NCI-H446 treated with DMSO at 0.1 percent for 48 hours (cell line): Measurements from ENCODE around the gene CFAP100.

Source experiments
- DNase-seq: peaks from one replicate; lab custom pipeline; 2025; lab: John Stamatoyannopoulos, UW

CFAP100 gene

DNA sequence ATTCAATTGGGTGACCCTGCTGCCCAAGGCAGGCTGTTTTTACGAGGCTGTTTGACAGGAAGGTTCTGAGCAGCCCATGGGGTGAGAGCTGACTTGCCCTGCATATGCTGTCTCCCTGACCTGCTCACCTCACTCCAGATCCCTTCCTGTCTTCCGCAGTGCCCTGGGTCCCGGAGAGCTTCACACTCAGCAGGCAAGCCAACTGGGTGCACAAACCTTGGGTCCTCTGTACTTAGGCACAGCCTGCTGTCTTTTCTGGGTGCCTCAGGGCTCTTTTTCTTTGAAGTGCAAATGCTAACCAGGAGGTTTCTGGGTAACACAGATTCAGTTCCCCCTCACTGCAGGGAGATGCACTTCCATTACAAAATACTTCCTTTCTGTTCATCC lies 48.1 kb downstream of the CFAP100 start:
- no peak for DNase-seq

DNA sequence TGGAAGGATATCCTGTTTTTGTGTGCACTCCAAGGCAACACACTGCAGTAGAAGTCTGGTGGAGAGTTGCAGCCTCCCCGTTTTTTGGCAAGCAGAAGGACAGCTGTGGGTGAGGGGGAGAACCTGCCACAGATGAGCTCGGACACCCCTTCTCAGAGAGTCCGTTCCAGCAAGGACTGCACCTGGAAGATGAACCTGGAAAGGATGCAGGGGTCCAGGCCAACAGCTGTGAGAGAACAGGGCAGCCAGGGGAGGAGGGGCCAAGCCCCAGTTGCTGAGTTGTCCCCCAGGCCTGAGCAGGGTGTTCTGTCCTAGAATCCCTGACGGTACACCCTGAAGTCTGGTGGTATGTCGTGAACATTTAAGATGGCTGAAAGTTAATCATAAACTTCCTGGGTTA lies 50.8 kb downstream of the CFAP100 start:
- no peak for DNase-seq

DNA sequence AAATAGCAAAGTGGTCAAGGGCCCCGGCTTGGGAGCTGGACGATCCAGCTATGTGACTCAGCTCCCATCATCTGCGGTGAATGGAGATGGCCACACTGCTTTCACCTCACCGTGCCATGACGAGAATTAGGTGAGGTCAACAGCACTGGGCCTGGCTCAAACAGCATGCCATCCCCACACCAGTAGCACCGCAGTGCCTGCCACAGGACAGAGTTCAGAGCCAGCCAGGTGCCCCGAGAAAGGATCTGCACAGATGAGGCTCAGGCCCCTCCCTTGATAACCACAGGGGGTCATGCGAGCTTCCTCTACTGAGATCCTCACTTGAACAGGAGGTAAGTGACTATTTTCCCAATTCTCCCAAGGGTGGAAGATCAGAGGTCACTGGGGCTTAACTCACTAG lies 51.6 kb downstream of the CFAP100 start:
- no peak for DNase-seq

DNA sequence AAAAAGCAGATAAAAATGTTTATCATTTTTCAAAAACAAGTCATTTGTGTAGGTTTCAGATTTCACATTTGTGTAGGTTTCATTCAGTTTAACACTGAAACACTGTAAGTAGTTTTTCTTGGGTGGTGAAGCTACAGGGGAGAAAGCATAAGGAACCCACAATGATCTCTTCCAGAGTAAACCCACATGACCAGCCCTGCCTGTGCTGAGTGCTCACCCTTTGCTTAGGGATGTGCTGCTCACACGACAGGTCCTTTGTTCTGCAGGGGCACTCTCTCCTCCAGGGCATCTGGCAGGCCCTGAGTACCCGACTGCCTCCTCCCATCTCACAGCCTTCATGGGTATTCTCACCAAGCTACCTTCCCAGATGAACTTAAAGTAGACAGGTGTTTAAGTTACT lies 52.1 kb downstream of the CFAP100 start:
- DNase-seq = no peak

DNA sequence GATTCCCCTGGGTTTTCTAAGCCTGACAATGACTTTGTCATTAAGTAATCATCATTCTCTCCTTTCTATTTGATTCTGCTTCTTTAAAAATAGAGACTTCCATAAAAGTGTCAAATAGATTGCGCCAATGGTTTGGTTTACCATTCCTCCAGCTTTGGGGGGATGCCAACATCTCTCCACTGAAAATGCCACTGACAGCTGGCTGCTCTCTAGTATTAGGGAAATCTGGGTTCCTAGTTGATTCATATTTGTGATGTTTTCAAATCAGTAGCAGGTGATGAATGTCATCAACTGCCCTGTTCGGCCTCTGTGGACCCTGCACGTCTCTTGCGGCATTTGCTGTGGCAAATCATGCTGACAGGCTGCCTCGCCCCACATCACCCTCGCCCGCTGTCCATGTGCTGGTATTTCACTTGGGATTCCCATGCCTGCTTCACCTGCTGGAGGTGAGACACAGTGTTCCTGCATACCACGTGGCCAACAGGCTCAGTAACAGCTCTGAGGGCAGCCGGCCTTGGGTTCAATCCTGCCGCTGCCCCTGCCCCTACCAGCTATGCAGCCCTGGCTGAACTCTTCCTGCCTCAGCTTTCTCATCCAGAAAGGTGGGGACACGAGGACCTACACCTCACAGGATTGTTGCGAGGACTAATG lies 52.9 kb downstream of the CFAP100 start:
- no peak for DNase-seq

DNA sequence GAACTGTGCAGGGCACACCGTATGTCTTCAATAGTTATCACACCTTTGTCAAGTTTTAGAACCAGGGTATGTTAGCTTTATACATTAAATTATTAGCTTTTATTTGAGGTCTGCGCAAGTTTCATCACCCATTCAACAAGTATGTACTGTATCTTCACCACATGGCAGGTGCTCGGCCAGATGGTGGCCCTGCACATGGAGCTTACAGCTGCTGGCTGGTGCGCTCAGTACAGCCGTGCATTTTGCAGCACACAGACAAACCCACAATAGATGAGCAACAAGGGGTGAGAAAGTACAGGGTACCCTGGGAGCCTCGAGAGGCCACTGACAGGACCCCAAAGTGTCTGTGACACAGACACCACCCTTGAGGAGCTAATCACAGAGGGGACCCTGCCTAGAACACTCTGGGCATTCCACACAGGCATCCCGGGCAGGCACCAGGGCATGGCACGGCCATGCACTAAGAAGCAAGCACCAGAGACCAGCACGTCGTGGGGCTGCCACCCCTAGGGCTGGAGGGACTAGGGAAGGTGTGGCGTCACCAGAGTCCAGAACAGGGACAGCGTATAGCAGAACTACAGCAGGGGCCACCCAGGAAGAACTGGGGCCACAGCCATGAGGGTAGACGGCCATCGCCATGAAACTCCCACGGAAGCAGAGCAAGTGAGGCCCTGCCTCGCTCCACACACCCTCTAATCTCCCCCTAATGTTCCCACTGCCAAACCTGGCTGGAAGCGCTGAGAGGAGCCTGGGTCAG lies 53.6 kb downstream of the CFAP100 start:
- no peak for DNase-seq

DNA sequence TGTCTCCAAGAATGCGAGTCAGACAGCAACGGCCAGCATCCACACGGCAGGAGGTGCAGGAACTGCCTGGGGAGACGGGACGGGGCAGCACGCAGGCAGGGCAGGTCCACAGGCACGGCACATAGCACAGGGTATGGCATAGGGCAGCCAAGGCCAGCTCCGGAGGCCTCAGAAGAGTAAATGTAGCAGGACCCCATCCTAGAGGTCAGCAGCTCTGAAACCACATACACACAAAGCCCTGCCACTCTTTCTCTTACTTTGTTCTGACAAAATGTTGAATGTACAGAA lies 54.1 kb downstream of the CFAP100 start:
- no peak for DNase-seq

DNA sequence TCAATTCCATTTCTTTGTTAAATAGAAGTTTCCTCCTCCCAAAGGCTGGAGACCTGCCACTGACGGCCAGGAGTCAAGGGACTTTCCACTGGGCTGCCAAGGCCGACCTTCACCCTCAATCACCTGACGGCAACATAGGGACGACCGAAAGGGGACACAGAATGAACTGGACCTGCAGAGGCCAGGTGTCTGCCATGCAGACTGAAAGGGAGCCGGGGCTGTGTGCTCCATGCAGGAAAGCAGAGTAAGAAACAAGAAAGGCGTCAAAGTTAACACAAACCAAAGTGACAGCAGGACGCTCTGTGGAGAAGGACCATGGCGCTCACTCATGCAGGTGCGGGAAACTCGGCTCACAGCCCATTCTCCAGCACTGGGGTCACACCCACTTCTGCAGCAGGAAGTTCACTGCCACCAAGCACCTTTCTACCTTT lies 54.9 kb downstream of the CFAP100 start:
- DNase-seq = no peak

DNA sequence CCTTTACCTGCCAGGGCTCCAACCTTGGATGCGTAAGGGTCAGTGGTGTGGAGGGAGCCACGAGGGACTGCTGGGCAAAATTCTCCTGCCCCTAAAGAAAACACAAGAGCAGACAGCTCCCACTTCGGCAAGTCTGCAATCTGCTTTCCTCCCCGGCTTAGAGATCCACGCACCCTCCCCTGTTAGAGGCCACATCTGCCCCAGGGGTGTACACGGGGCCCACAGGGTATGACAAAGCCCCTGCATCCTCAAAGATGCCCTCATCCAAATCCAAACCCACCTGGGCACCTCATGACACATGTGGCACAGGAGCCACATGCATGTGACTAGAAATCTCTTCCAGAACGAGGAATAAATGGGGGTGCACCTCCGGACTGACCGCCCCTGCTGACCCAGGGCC lies 55.5 kb downstream of the CFAP100 start:
- no peak for DNase-seq

DNA sequence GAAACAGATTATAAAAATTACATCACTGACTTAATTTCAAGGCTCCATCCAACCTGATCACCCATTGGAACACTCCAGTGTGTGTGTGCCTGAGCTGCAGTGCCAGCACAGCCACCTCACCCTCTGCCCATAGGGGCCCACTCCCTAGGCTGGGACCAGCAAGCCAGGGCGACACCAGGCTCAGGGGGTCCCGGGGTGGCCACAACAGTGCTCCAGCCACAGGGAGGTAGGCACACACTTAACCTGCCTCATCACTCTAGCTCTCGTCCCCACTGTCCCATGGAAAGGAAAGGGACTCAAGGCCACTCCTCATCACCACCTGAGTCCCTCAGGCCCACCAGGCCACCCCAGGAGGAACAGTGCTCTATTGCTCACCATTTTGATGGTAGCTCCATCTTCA lies 56.0 kb downstream of the CFAP100 start:
- no peak for DNase-seq

DNA sequence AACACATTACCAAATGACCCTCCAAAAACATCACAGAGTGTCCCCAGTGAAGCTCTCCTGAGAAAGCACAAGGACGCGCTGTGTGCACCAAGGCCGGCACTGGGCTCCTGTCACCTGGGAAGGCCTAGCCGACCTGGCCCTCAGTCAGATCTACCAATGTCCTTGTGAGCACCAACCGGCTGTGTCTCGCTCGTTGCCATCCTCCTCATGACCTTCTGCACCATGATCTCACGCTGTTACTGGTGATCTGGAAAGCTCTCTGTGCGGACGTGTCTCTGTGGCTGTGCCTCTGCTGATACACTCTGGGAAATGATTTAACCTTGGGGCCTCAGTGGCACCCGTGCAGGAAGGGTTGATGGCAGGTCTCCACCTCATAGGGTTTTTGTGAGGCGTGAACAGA lies 56.8 kb downstream of the CFAP100 start:
- no peak for DNase-seq

DNA sequence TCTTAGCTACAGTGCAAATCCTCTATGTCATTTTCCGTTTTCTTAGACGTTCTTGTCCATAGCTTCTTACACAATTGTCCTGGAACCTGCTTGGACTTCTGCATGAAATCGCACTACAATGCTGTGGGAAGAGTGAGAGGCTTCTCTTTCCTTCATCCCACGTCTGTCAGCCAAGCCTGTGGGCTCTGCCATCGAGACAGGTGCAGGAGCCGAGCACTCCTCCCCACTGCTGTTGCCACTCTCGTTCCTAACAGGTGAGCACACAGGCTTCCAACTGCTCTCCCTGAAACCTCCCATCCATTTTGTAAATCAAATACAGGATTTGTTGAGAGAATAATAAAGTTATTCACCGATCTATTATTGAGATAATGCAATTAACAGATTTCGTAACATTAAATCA lies 57.5 kb downstream of the CFAP100 start:
- DNase-seq = no peak

DNA sequence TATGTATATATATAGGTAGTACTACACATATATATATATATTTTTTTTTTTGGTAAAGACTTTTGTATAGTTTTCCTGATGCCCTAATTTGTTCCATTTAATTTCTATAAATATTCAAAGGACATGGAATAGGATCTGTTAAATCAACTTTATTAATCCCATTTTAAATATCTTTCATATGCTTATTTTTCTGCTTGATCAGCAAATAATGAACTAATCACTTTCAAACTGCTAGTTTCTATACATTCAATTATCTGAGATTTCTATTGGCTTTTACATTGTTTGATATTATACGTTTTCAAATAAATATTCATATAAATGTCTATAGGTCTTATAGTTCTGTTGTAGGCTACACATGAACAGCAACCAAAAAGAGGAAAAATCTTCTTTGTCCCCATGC lies 59.3 kb downstream of the CFAP100 start:
- no peak for DNase-seq

DNA sequence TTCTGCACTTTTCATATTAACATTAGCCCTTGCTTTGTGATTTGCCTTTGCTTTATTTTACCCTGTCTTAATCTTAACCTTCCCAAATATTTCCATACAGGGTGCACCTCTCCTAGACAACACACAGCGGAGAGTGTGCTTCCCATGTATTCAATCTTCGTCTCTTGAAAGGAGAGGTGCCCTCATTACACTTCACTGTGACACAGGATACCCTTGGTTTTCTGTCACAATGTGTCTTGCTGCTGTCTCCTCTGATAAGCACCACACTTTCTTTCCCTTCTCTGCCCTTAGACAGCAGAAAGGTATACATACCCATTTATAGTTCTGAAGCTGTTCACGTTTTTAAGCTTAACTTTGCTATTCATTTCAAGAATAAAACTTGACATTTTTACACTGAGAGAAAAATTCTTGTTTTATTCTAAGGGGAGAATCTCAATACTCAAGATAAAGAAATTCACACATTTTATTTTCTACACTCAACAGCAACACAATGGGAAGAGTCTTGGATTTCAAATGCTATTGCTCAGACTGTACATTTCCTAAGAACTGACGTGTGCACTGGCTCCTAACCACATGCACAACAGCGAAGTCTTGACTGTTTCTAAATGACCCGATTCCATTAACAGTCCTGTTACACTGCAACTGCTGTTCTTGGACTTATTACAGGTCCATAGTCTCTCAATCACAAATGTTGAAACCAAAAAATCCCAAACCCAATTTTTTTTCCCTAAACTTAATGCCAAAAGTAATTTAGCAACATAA lies 59.9 kb downstream of the CFAP100 start:
- no peak for DNase-seq

DNA sequence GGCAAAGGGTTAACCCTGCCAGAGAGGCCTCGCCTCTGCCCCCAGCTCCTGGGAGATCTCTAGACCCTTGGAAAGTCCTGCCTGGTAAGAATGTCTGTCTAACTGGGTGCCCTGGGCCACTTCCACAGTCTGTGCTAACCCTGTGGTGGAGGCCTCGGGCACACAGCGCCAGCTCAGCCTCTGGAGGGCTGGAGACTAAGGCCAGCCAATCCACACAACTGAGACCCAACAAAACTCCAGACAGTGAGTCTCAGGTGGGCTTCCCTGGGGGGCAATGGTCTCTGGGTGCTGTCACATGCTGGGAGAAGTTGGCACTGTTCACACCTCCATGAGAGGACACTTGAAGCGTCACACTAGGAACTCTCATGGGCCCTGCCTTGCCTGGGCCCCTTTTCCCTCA lies 61.5 kb downstream of the CFAP100 start:
- DNase-seq = no peak

DNA sequence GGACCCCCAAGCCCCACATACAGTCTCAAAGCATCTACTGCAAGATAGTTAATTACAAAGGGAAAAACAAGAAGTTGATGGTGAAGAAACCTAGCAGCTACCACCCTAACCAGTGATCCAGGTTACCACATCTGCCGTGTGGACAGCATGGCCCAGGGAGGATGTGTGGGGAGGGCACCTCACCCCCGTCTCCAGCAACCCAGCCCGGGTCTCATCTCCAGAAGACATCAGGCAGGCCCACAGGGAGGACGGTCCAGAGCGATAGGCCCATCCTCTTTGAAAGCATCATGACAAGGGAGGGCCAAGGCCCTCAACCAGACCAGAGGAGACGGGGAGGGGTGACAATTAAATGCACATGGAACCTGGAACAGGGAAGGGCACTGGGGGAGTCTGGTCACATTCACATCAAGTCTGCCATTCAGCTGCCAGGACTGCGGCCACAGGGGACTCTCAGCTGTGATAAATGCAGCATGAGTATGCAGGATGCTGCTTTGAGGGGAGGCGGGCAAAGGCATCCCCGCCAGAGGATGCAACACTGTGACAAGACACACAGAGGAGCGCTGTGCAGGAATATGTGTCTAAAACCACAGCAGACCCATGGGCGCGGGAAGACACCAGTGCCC lies 62.2 kb downstream of the CFAP100 start:
- DNase-seq = no peak

DNA sequence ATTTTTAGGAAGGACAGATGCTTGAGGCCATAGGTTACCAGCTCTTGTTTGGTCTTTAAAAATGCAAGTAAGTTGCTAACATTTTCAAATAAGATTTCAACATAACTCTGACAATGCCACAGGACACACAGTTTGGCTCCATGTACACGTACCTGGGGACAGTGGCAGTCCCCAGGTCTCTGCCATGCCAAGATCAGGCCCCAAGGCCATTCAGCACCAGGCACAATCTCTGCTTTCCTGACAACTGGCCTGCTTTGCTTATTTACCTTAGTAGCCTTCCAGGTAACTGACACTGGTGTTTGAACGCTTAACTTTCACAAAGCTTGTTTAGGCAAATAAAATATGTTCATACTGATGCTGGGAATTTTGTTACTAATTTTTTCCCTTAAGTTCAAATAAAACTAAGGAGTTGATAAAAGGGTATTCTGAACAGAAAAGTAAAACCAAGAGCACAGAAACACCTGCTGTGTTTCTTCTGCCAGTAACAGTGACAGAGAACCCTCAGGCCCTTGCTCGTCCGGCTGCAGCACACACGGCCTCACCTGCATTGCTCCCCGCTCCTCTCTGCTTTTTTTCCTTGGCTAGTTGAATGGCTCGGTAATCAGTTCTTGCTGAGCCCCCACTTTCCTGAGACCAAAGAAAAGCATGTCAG lies 64.5 kb downstream of the CFAP100 start:
- no peak for DNase-seq

DNA sequence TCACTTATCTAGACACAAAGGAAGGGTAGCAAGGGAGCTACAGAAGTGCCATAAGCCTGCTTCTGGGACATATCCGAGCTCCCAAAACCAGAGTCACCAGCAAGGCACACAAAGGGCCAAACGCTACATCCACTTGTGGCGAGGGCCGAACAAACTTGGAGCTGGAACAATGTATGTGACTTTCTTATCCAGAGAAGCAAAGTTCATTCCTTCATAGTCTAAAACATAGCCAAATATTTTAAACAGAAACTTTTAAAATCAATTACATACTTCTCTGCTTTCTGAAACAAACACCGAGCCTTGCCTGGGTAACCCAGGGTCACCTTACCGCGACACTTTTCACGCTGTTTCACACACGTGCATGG lies 65.0 kb downstream of the CFAP100 start:
- DNase-seq = no peak

DNA sequence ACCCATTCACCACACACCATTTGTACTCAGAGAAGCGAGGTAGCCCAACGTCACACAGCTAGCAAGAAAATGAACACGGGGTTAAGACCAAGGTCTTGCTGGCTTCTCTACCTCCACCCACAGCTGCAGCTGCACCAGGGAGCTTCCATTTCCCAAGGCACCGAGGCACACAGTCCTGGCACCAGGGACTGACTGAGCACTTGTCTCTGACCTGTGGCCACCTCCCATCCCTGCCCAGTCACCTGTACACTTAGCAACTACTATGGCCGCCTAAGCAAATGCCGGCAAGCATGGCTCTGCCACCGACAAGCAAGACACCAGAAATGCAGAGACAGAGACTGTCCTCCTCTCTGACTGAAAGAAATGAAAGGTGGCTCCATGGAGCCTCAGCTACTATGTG lies 65.7 kb downstream of the CFAP100 start:
- DNase-seq = no peak

DNA sequence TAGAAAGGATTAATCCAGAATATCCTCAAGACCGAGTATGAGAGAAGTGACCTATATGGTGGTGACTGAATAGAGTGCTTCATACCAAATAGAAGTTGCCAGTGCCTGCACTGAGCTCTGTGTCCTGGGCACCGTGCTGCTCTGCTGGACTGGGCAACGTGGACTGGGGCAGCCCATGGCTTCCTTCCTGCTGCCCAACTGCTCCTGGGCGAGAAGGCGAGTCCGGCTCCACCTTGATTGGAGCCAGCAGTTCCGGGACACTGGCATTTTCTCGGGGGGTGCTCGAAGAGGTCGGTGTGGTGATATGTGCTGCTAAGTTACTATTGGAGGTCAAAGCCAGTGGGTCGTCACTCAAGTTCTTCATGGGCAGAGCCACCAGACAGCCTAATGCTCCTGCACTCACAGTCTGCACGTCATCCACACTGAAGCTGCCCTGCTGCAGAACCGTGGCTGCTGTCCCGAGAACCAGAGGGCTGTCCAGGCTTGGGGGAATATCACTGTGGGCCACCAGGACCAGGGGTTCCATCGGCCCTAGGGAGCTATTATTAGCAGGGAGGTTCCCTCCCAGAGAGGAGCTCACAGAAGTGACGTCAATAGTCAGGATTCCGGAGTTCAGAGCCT lies 66.9 kb downstream of the CFAP100 start:
- DNase-seq = no peak

DNA sequence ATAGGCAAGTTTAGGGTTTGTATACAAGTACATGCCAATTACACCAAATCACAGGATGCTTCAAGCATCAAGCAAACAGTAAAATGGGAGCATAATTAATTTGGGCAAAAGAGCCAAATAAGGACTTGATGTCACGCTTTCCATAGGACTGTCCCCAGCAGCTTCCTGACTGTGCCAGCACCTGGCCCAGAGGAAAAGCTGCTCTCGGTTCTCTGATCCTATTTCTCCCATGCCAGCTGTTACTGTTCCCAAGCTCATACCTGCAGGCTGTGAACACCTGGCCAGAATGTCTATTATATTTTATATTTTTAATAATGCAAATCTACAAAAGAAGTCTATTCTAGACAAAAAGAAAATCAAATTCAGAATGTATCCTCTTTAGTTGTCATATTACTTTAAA lies 68.8 kb downstream of the CFAP100 start:
- DNase-seq = no peak

DNA sequence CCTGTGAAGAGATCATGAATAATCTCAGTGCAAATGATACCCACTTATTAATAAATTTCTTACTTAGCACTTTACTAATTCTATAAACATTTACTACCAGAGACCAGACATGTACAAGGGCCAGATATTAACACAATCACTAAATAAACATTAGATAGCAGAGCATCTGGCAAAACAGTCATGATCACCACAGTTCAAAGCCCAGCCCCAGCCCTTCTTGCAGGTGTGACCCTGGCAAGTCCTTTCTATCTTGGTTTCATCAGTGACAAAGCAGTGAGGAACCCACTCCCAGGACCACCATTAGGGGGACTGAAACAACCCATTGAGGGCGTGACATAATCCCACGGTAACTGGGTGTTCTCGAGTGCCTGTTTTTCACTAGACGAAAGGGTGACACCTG lies 69.4 kb downstream of the CFAP100 start:
- no peak for DNase-seq
